H9 (cell line): ENCODE data around the gene PKD1. TPM values are rescaled to one million over a fixed set of nuclear protein-coding genes. Genes with fewer than 3 reads are reported as not detected.

ENCODE experiments used
- DNase-seq: peaks from one replicate; pipeline ENCODE4 v3.0.0-alpha.2; 2017
- H2AFZ ChIP-seq: one replicate; pipeline ENCODE4 v1.6.1; 2013; ENCODE audit warnings: mild to moderate bottlenecking, low read length, control low read depth, moderate library complexity
- H2AK5ac ChIP-seq: 2 replicates; pipeline ENCODE4 v1.6.1; 2013; ENCODE audit warnings: low read length, control low read depth, mixed read lengths; ENCODE audit not compliant: insufficient read length
- H2BK120ac ChIP-seq: one replicate; pipeline ENCODE4 v1.6.1; 2013; ENCODE audit warnings: low read depth, mild to moderate bottlenecking, low read length, control low read depth, inconsistent platforms; ENCODE audit not compliant: poor library complexity, severe bottlenecking
- H2BK12ac ChIP-seq: 2 replicates; pipeline ENCODE4 v1.6.1; 2013; ENCODE audit warnings: low read length, control low read depth, mixed read lengths, low read depth; ENCODE audit not compliant: insufficient read length
- H2BK15ac ChIP-seq: 2 replicates; pipeline ENCODE4 v1.6.1; 2013; ENCODE audit warnings: low read depth, low read length, control low read depth
- H2BK20ac ChIP-seq: one replicate; pipeline ENCODE4 v1.6.1; 2013; ENCODE audit warnings: low read depth, mild to moderate bottlenecking, low read length, control low read depth, inconsistent platforms; ENCODE audit not compliant: poor library complexity, severe bottlenecking
- H2BK5ac ChIP-seq: 2 replicates; pipeline ENCODE4 v1.6.1; 2013; ENCODE audit warnings: low read length, control low read depth, mixed read lengths; ENCODE audit not compliant: insufficient read length
- H3K14ac ChIP-seq: 2 replicates; pipeline ENCODE4 v1.6.1; 2013; ENCODE audit warnings: low read length, control low read depth; ENCODE audit not compliant: insufficient read depth
- H3K18ac ChIP-seq: 2 replicates; pipeline ENCODE4 v1.6.1; 2013; ENCODE audit warnings: low read depth, mild to moderate bottlenecking, mixed read lengths, low read length, control low read depth; ENCODE audit not compliant: insufficient read length
- H3K23ac ChIP-seq: 2 replicates; pipeline ENCODE4 v1.6.1; 2013; ENCODE audit warnings: low read length, control low read depth, mixed read lengths, low read depth; ENCODE audit not compliant: insufficient read length
- H3K23me2 ChIP-seq: 2 replicates; pipeline ENCODE4 v1.6.1; 2013; ENCODE audit warnings: low read depth, mild to moderate bottlenecking, mixed read lengths, low read length, control low read depth; ENCODE audit not compliant: insufficient read length, poor library complexity, severe bottlenecking
- H3K27ac ChIP-seq: 2 replicates; pipeline ENCODE4 v1.5.1; 2013; ENCODE audit warnings: low read length, control low read depth, mixed read lengths, low read depth; ENCODE audit not compliant: insufficient read length
- H3K27me3 ChIP-seq: 2 replicates; pipeline ENCODE4 v1.6.1; 2013; ENCODE audit warnings: low read length, control low read depth, inconsistent platforms; ENCODE audit not compliant: insufficient read depth
- H3K4ac ChIP-seq: 2 replicates; pipeline ENCODE4 v1.6.1; 2013; ENCODE audit warnings: low read depth, mild to moderate bottlenecking, control low read depth, inconsistent platforms, low read length, moderate library complexity
- H3K4me1 ChIP-seq: 2 replicates; pipeline ENCODE4 v1.6.1; 2013; ENCODE audit warnings: low read length, control low read depth, inconsistent platforms; ENCODE audit not compliant: insufficient read depth
- H3K4me2 ChIP-seq: 2 replicates; pipeline ENCODE4 v1.6.1; 2013; ENCODE audit warnings: low read length, control low read depth, mixed read lengths; ENCODE audit not compliant: insufficient read length, insufficient read depth
- H3K56ac ChIP-seq: 2 replicates; pipeline ENCODE4 v1.6.1; 2013; ENCODE audit warnings: low read depth, mild to moderate bottlenecking, mixed read lengths, low read length, control low read depth; ENCODE audit not compliant: insufficient read length
- H3K79me1 ChIP-seq: 2 replicates; pipeline ENCODE4 v1.6.1; 2013; ENCODE audit warnings: low read depth, mild to moderate bottlenecking, moderate library complexity, low read length, control low read depth, inconsistent platforms; ENCODE audit not compliant: insufficient read depth, poor library complexity, severe bottlenecking
- H3K79me2 ChIP-seq: 2 replicates; pipeline ENCODE4 v1.6.1; 2013; ENCODE audit warnings: low read length, control low read depth, inconsistent platforms; ENCODE audit not compliant: insufficient read depth
- H3K9ac ChIP-seq: 2 replicates; pipeline ENCODE4 v1.6.1; 2013; ENCODE audit warnings: low read length, control low read depth, mixed read lengths; ENCODE audit not compliant: insufficient read length; ENCODE audit errors: extremely low read depth
- H3K9me3 ChIP-seq: one replicate; pipeline ENCODE4 v1.6.1; 2013; ENCODE audit warnings: low read depth, low read length, inconsistent platforms; ENCODE audit not compliant: control insufficient read depth
- H3T11ph ChIP-seq: one replicate; pipeline ENCODE4 v1.6.1; 2013; ENCODE audit warnings: mild to moderate bottlenecking, low read length, control low read depth, inconsistent platforms
- H4K20me1 ChIP-seq: one replicate; pipeline ENCODE4 v1.6.1; 2013; ENCODE audit not compliant: control insufficient read depth, insufficient read length, insufficient read depth
- H4K5ac ChIP-seq: 2 replicates; pipeline ENCODE4 v1.6.1; 2013; ENCODE audit warnings: low read depth, mild to moderate bottlenecking, mixed read lengths, low read length, control low read depth; ENCODE audit not compliant: insufficient read length
- H4K8ac ChIP-seq: replicated peaks from 2 replicates; pipeline ENCODE4 v1.6.1; 2013; ENCODE audit warnings: low read length, control low read depth, mixed read lengths, low read depth; ENCODE audit not compliant: insufficient read length
- H4K91ac ChIP-seq: 2 replicates; pipeline ENCODE4 v1.6.1; 2013; ENCODE audit warnings: low read depth, mild to moderate bottlenecking, moderate library complexity, mixed read lengths, low read length, control low read depth; ENCODE audit not compliant: insufficient read length
- H3K27ac Mint-ChIP-seq, 3 experiments: 2 replicates in 2 of 3; 3 replicates in 1 of 3; pipeline ENCODE4 v1.8.0; 2020 to 2021; ENCODE audit warnings: mixed read lengths in 3 of 3, mild to moderate bottlenecking in 1 of 3, moderate library complexity in 1 of 3
- H3K27me3 Mint-ChIP-seq: 2 replicates; pipeline ENCODE4 v1.8.0; 2021; ENCODE audit warnings: low read depth, mild to moderate bottlenecking, moderate library complexity, mixed read lengths
- H3K36me3 Mint-ChIP-seq, 3 experiments: 2 replicates in 2 of 3; 3 replicates in 1 of 3; pipeline ENCODE4 v1.8.0; 2020 to 2021; ENCODE audit warnings: low read depth in 3 of 3, mixed read lengths in 3 of 3; ENCODE audit not compliant: insufficient read depth in 1 of 3
- H3K4me1 Mint-ChIP-seq, 2 experiments: 2 replicates each; pipeline ENCODE4 v1.8.0; 2020; ENCODE audit warnings: mixed read lengths in 2 of 2
- H3K4me3 Mint-ChIP-seq, 2 experiments: 2 replicates in 1 of 2; 3 replicates in 1 of 2; pipeline ENCODE4 v1.8.0; 2020 to 2021; ENCODE audit warnings: mild to moderate bottlenecking in 2 of 2, mixed read lengths in 2 of 2, moderate library complexity in 1 of 2
- H3K9me3 Mint-ChIP-seq, 2 experiments: 2 replicates in 1 of 2; 3 replicates in 1 of 2; pipeline ENCODE4 v1.8.0; 2020; ENCODE audit warnings: mild to moderate bottlenecking in 2 of 2, mixed read lengths in 2 of 2, moderate library complexity in 1 of 2
- WGBS: extraction: QIAGEN DNeasy Blood & Tissue Kit; methylation state at CpG from one replicate; pipeline ENCODE4 v1.1.7; 2013; ENCODE audit warnings: missing lambda C conversion rate, low lambda C conversion rate, mixed read lengths; ENCODE audit not compliant: insufficient read length; ENCODE audit errors: extremely low coverage; 5-methylcytosine and 5-hydroxymethylcytosine counted together
- total RNA-seq: library from RNA; stranded (reverse); gene quantifications from 2 replicates; pipeline ENCODE4 v1.2.1, GENCODE V29; 2021
- TF ChIP-seq, protein P1 (sequence below): fragments of 200-600 bp; sonication (generic); conservative IDR thresholded peaks from 3 replicates; pipeline ENCODE4 v1.8.0; 2021; ENCODE audit warnings: antibody characterized with exemption, mild to moderate bottlenecking

PKD1 gene
- total RNA-seq, 1 experiment from 2014 or later: 88.0 TPM

DNA sequence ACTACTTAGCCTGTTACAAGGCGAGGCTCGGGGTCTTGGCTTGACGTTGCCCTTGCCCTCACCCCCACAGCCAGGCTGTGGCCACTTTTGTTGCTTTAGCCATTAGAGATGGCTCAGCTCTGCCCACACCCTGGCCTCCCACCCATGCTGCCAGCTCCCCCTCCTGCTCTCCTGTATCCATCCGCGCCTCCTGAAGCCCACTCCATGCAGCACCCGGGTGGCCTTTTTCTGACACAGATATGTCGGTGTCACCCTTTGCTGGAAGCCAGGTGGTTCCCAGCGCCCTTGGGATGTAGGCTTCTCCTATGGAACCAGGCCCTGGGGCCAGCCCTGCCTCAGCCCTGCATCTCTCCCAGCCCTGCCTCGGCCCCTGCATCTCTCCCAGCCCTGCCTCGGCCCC is 78.3 kb downstream of the PKD1 start:
- Histone ChIP-seq H2BK20ac (no peak overlapping the region), H3K27ac (no peak overlapping the region), H3K4me2 (no peak overlapping the region), H4K5ac (no peak overlapping the region), H4K91ac (no peak overlapping the region), H3K14ac (no peak overlapping the region), H2BK120ac (no peak overlapping the region), H2BK5ac (no peak overlapping the region), H3T11ph (no peak overlapping the region), H4K20me1 (peaks cover 2% of the 10 kb centered on the region), H3K27me3 (no peaks in the 10 kb centered on the region), H2BK15ac (no peak overlapping the region), H2AFZ (no peak overlapping the region), H2AK5ac (no peak overlapping the region), H3K9ac (no peak overlapping the region), H3K18ac (no peak overlapping the region), H3K79me2 (no peaks in the 10 kb centered on the region), H3K56ac (no peak overlapping the region), H3K4me1 (no peaks in the 10 kb centered on the region), H3K4ac (no peak overlapping the region), H3K23ac (no peak overlapping the region), H2BK12ac (no peak overlapping the region), H3K9me3 (no peaks in the 10 kb centered on the region), H3K79me1 (no peaks in the 10 kb centered on the region), H4K8ac (no peak overlapping the region), H3K23me2 (no peaks in the 10 kb centered on the region)
- Mint-ChIP-seq H3K9me3 (no peaks in the 10 kb centered on the region), H3K27ac (peak overlapping the region in 2 of 3 experiments; percentile 14 to 69; a peak in 1 of 7 replicates), H3K4me3 (peak overlapping the region in 1 of 2 experiments; percentile 18; a peak in 1 of 5 replicates), H3K4me1 (no peaks in the 10 kb centered on the region), H3K36me3 (peaks cover 4 to 31% (median 31%) of the 10 kb centered on the region in 3 experiments; a peak in 6 of 7 replicates), H3K27me3 (no peaks in the 10 kb centered on the region)
- no CpG with 5 or more reads among the region's 10 CpGs for WGBS
- DNase-seq: no peak
- TF ChIP-seq, protein P1, sequence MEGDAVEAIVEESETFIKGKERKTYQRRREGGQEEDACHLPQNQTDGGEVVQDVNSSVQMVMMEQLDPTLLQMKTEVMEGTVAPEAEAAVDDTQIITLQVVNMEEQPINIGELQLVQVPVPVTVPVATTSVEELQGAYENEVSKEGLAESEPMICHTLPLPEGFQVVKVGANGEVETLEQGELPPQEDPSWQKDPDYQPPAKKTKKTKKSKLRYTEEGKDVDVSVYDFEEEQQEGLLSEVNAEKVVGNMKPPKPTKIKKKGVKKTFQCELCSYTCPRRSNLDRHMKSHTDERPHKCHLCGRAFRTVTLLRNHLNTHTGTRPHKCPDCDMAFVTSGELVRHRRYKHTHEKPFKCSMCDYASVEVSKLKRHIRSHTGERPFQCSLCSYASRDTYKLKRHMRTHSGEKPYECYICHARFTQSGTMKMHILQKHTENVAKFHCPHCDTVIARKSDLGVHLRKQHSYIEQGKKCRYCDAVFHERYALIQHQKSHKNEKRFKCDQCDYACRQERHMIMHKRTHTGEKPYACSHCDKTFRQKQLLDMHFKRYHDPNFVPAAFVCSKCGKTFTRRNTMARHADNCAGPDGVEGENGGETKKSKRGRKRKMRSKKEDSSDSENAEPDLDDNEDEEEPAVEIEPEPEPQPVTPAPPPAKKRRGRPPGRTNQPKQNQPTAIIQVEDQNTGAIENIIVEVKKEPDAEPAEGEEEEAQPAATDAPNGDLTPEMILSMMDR: no peak
